K562 (cell line): ENCODE measurements around the gene SCYL1. TPM values are rescaled to one million over a fixed set of nuclear protein-coding genes. Genes with fewer than 3 reads are reported as not detected.

Experiments
- ARID2 ChIP-seq: fragments of 450-650 bp; IDR thresholded peaks from 2 replicates; pipeline ENCODE4 v1.6.1; 2017; ENCODE audit warnings: antibody characterized with exemption, mild to moderate bottlenecking
- BRD4 ChIP-seq: fragments of 200-600 bp; sonication (generic); IDR thresholded peaks from 2 replicates; pipeline ENCODE4 v1.6.1; 2017; ENCODE audit warnings: inconsistent platforms
- ESRRB ChIP-seq: fragments of 250-450 bp; sonication (Bioruptor Pico); IDR thresholded peaks from 2 replicates; pipeline ENCODE4 v1.5.0; 2020; ENCODE audit warnings: mild to moderate bottlenecking, moderate library complexity, borderline replicate concordance
- FOS ChIP-seq: IDR thresholded peaks from 3 replicates; pipeline ENCODE4 v1.6.1; 2011; ENCODE audit not compliant: insufficient read length; ENCODE audit errors: extremely low read depth
- JUND ChIP-seq, 2 experiments: IDR thresholded peaks; 2 replicates in 1 of 2; 3 replicates in 1 of 2; pipeline ENCODE4 v1.6.1; 2011; ENCODE audit warnings: borderline replicate concordance in 2 of 2, low read depth in 2 of 2, low read length in 2 of 2, improper control_type of control experiment in 1 of 2, missing biosample characterization in 1 of 2, missing genetic modification characterization in 1 of 2, missing genetic modification reagents in 1 of 2
- MTF1 ChIP-seq: fragments of 250-450 bp; sonication (Bioruptor Pico); IDR thresholded peaks from 2 replicates; pipeline ENCODE4 v1.9.0; 2021; ENCODE audit warnings: moderate library complexity, mild to moderate bottlenecking, inconsistent platforms, borderline replicate concordance
- NR4A1 ChIP-seq, 2 experiments: fragments of 250-450 bp in 1 of 2; fragments of 450-650 bp in 1 of 2; sonication (Bioruptor Pico) in 1 of 2; IDR thresholded peaks; 2 replicates each; pipeline versions ENCODE4 v1.4.0 to v1.6.1; 2016 to 2020; ENCODE audit warnings: mild to moderate bottlenecking in 2 of 2, missing compliant biosample characterization in 1 of 2, missing genetic modification characterization in 1 of 2, moderate library complexity in 1 of 2
- SMARCA5 ChIP-seq: fragments of 450-650 bp; IDR thresholded peaks from 2 replicates; pipeline ENCODE4 v1.6.1; 2016
- SRSF1 ChIP-seq: fragments of 200-400 bp; formaldehyde crosslinking; IDR thresholded peaks from 2 replicates; pipeline ENCODE4 v1.6.1; 2017; ENCODE audit warnings: mild to moderate bottlenecking, low read depth, low read length, moderate library complexity
- polyA plus RNA-seq, 8 experiments: library from polyadenylated mRNA; depleted of rRNA in 4 of 8; stranded (reverse) in 5 of 8; unstranded in 3 of 8; fragments of >200 nt; fragmentation: Nextera tagmentation in 2 of 8; fragmentation: Illumina TruSeq in 1 of 8; extraction: Ambion mirVana in 2 of 8; extraction: Trizol in 1 of 8; gene quantifications; 2 replicates each; pipeline versions ENCODE4 v1.2.1 to v1.2.3, GENCODE V29; 2011 to 2014; ENCODE audit warnings: inconsistent platforms in 1 of 8, missing spikeins in 1 of 8
- total RNA-seq, 7 experiments: library from RNA; depleted of rRNA in 6 of 7; stranded (reverse); fragments of >200 nt in 6 of 7; fragmentation: Illumina TruSeq in 2 of 7; extraction: Trizol in 2 of 7; gene quantifications; 2 replicates each; pipeline versions ENCODE4 v1.2.1 to v1.2.3, GENCODE V29; 2011 to 2021; ENCODE audit warnings: low replicate concordance in 1 of 7
- TF ChIP-seq, protein P1 (sequence below), 2 experiments: fragments of 450-650 bp; IDR thresholded peaks; 2 replicates each; pipeline ENCODE4 v1.6.1; 2018; ENCODE audit warnings: mild to moderate bottlenecking in 2 of 2, low read depth in 1 of 2; ENCODE audit not compliant: partially characterized antibody in 2 of 2
- TF ChIP-seq, protein P2 (sequence below): conservative IDR thresholded peaks from 2 replicates; pipeline ENCODE4 v1.6.1; 2011; ENCODE audit warnings: low read depth, mild to moderate bottlenecking, low read length; ENCODE audit not compliant: control insufficient read depth

Gene SCYL1
- total and polyA plus RNA-seq, 9 of the 15 experiments (the other 6 are each of a cell fraction or from before 2014, with no cell fraction given), result 1.9 to 145 (median 57.6) TPM

DNA sequence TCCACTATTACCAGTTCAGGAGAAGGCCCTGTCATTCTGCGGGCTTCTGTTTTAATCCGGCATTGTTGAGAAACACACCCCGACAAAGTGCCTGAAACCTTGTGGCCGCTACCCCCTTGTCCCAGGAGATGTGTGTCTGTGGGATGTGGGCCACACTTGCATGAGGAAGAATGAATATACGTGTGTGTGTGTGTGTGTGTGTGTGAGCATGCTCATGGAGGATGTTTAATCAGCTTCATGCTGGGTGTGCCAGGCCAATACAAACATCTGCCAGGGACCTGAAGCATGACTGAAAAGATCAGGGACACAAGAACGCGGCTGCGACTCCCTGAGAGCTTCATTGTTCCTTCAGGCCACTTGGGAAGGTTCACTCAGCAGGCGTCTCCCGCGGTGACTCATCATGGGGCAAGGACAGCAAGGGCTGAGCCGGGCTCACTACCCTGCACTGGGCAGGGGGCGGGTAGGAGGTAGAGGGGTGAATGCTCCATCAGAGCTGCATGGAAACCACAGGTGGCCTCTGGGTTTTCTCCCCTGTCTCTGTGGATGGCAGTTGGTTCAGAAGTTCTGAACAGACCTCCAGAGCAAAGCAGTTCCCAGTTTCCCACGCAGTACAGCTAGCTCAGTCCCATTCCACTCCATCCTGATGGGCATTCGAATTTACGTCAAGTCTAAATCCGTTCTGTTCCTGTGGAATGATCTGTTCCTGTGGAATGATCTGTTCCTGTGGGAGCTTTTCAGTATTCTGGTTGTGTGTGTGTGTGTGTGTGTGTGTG is 33.1 kb upstream of the SCYL1 start (continued):
- TF ChIP-seq SRSF1 (no peak), ARID2 (no peak), ESRRB (CRISPR knock-in tag) (no peak), JUND (IDR thresholded peaks at IDR 0.05; ENCODE audit: borderline replicate concordance, low read depth, low read length) (peak; percentile 96), JUND (tag; IDR thresholded peaks at IDR 0.05; ENCODE audit: borderline replicate concordance, low read depth, low read length) (peak; percentile 95; the same call in 2 of the 3 replicates), FOS (peak; percentile 54), BRD4 (no peak), MTF1 (no peak), SMARCA5 (peak; percentile 52; the same call in 1 of the 2 replicates), NR4A1 (CRISPR knock-in tag; IDR thresholded peaks at IDR 0.05) (0 out of 2 replicates have a peak, but pooled peaks have one; percentile 52), NR4A1 (tag; IDR thresholded peaks at IDR 0.05) (peak; percentile 50; the same call in 1 of the 2 replicates)
- TF ChIP-seq, protein P1, sequence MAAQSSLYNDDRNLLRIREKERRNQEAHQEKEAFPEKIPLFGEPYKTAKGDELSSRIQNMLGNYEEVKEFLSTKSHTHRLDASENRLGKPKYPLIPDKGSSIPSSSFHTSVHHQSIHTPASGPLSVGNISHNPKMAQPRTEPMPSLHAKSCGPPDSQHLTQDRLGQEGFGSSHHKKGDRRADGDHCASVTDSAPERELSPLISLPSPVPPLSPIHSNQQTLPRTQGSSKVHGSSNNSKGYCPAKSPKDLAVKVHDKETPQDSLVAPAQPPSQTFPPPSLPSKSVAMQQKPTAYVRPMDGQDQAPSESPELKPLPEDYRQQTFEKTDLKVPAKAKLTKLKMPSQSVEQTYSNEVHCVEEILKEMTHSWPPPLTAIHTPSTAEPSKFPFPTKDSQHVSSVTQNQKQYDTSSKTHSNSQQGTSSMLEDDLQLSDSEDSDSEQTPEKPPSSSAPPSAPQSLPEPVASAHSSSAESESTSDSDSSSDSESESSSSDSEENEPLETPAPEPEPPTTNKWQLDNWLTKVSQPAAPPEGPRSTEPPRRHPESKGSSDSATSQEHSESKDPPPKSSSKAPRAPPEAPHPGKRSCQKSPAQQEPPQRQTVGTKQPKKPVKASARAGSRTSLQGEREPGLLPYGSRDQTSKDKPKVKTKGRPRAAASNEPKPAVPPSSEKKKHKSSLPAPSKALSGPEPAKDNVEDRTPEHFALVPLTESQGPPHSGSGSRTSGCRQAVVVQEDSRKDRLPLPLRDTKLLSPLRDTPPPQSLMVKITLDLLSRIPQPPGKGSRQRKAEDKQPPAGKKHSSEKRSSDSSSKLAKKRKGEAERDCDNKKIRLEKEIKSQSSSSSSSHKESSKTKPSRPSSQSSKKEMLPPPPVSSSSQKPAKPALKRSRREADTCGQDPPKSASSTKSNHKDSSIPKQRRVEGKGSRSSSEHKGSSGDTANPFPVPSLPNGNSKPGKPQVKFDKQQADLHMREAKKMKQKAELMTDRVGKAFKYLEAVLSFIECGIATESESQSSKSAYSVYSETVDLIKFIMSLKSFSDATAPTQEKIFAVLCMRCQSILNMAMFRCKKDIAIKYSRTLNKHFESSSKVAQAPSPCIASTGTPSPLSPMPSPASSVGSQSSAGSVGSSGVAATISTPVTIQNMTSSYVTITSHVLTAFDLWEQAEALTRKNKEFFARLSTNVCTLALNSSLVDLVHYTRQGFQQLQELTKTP (IDR thresholded peaks at IDR 0.05; ENCODE audit: low read depth in 1 of 2, partially characterized antibody in 2 of 2), result peak; percentile 28 to 40
- TF ChIP-seq, protein P2, sequence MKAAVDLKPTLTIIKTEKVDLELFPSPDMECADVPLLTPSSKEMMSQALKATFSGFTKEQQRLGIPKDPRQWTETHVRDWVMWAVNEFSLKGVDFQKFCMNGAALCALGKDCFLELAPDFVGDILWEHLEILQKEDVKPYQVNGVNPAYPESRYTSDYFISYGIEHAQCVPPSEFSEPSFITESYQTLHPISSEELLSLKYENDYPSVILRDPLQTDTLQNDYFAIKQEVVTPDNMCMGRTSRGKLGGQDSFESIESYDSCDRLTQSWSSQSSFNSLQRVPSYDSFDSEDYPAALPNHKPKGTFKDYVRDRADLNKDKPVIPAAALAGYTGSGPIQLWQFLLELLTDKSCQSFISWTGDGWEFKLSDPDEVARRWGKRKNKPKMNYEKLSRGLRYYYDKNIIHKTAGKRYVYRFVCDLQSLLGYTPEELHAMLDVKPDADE, result no peak
